GM23338 (cell line): ENCODE data around the gene TDO2. TPM values are rescaled to one million over a fixed set of nuclear protein-coding genes. Genes with fewer than 3 reads are reported as not detected.

Source experiments
- ATAC-seq: fragments of 200-7000 bp; cut with Tn5 transposase; 3 replicates; pipeline ENCODE4 v1.9.1; 2020
- DNase-seq: peaks from one replicate; pipeline ENCODE4 v3.0.0-alpha.2; 2015; ENCODE audit warnings: low spot score
- H2AFZ ChIP-seq: fragments of 200-600 bp; sonication (generic); 2 replicates; pipeline ENCODE4 v1.8.0; 2016; ENCODE audit warnings: antibody characterized with exemption, mild to moderate bottlenecking, moderate library complexity
- H3F3A ChIP-seq: fragments of 200-600 bp; sonication (generic); replicated peaks from 2 replicates; pipeline ENCODE4 v1.8.0; 2017; ENCODE audit warnings: antibody characterized with exemption, mixed run types, low read depth
- H3K27ac ChIP-seq: fragments of 200-600 bp; sonication (generic); 2 replicates; pipeline ENCODE4 v1.6.1; 2016; ENCODE audit warnings: low read depth
- H3K27me3 ChIP-seq: fragments of 200-600 bp; sonication (generic); 2 replicates; pipeline ENCODE4 v1.8.0; 2016; ENCODE audit warnings: mild to moderate bottlenecking, mixed run types, moderate library complexity; ENCODE audit not compliant: insufficient read depth
- H3K36me3 ChIP-seq: fragments of 200-600 bp; sonication (generic); 2 replicates; pipeline ENCODE4 v1.8.0; 2016; ENCODE audit warnings: mild to moderate bottlenecking; ENCODE audit not compliant: insufficient read depth
- H3K4me1 ChIP-seq: fragments of 200-600 bp; sonication (generic); 2 replicates; pipeline ENCODE4 v1.8.0; 2016; ENCODE audit warnings: mild to moderate bottlenecking, moderate library complexity; ENCODE audit not compliant: insufficient read depth
- H3K4me2 ChIP-seq: fragments of 200-600 bp; sonication (generic); 2 replicates; pipeline ENCODE4 v1.7.1; 2017; ENCODE audit warnings: mixed run types
- H3K4me3 ChIP-seq: fragments of 200-600 bp; sonication (generic); 2 replicates; pipeline ENCODE4 v1.6.1; 2016; ENCODE audit warnings: mixed run types
- H3K79me2 ChIP-seq: fragments of 200-600 bp; sonication (generic); replicated peaks from 2 replicates; pipeline ENCODE4 v1.8.0; 2017; ENCODE audit warnings: mild to moderate bottlenecking; ENCODE audit not compliant: insufficient read depth
- H3K9me2 ChIP-seq: fragments of 200-600 bp; sonication (generic); 2 replicates; pipeline ENCODE4 v1.8.0; 2017; ENCODE audit not compliant: insufficient read depth
- H4K20me1 ChIP-seq: fragments of 200-600 bp; sonication (generic); replicated peaks from 2 replicates; pipeline ENCODE4 v1.8.0; 2017; ENCODE audit warnings: mild to moderate bottlenecking; ENCODE audit not compliant: insufficient read depth
- H3K27ac Mint-ChIP-seq: 2 replicates; pipeline ENCODE4 v1.8.0; 2020; ENCODE audit warnings: inconsistent platforms, mild to moderate bottlenecking, moderate library complexity, mixed read lengths
- H3K27me3 Mint-ChIP-seq: 3 replicates; pipeline ENCODE4 v1.8.0; 2022; ENCODE audit warnings: low read depth, mild to moderate bottlenecking, moderate library complexity, mixed read lengths, inconsistent platforms; ENCODE audit not compliant: insufficient read depth, poor library complexity
- H3K36me3 Mint-ChIP-seq: 3 replicates; pipeline ENCODE4 v1.8.0; 2021; ENCODE audit warnings: low read depth, mild to moderate bottlenecking, inconsistent platforms, moderate library complexity, mixed read lengths
- H3K4me1 Mint-ChIP-seq: 3 replicates; pipeline ENCODE4 v1.8.0; 2020; ENCODE audit warnings: mild to moderate bottlenecking, inconsistent platforms, mixed read lengths
- H3K4me3 Mint-ChIP-seq: 3 replicates; pipeline ENCODE4 v1.8.0; 2021; ENCODE audit warnings: moderate library complexity, mild to moderate bottlenecking, inconsistent platforms, mixed read lengths
- H3K9me3 Mint-ChIP-seq: 3 replicates; pipeline ENCODE4 v1.8.0; 2020; ENCODE audit warnings: moderate library complexity, mild to moderate bottlenecking, inconsistent platforms, mixed read lengths
- CREB1 ChIP-seq: fragments of 250-450 bp; sonication (Bioruptor Pico); IDR thresholded peaks from 2 replicates; pipeline ENCODE4 v1.5.0; 2020; ENCODE audit warnings: low read depth, mild to moderate bottlenecking, moderate library complexity
- EZH2 ChIP-seq: fragments of 200-600 bp; sonication (generic); IDR thresholded peaks from one replicate; pipeline ENCODE4 v1.8.0; 2017; ENCODE audit warnings: antibody characterized with exemption, mild to moderate bottlenecking, low read depth; ENCODE audit not compliant: unreplicated experiment
- EZH2phosphoT487 ChIP-seq: fragments of 200-600 bp; sonication (generic); IDR thresholded peaks from one replicate; pipeline ENCODE4 v1.8.1; 2018; ENCODE audit warnings: antibody characterized with exemption; ENCODE audit not compliant: unreplicated experiment
- JUNB ChIP-seq: IDR thresholded peaks from one replicate; pipeline ENCODE4 v1.6.1; 2016; ENCODE audit warnings: antibody characterized with exemption; ENCODE audit not compliant: unreplicated experiment
- NANOG ChIP-seq: IDR thresholded peaks from 2 replicates; pipeline ENCODE4 v1.6.1; 2016; ENCODE audit warnings: antibody characterized with exemption, borderline replicate concordance
- POLR2AphosphoS5 ChIP-seq: IDR thresholded peaks from 2 replicates; pipeline ENCODE4 v1.6.1; 2016; ENCODE audit warnings: antibody characterized with exemption, low read depth
- REST ChIP-seq: IDR thresholded peaks from one replicate; pipeline ENCODE4 v1.6.1; 2018; ENCODE audit warnings: antibody characterized with exemption; ENCODE audit not compliant: unreplicated experiment
- STAT1 ChIP-seq: IDR thresholded peaks from one replicate; pipeline ENCODE4 v1.6.1; 2016; ENCODE audit warnings: antibody characterized with exemption; ENCODE audit not compliant: unreplicated experiment
- ZNF114 ChIP-seq: fragments of 250-450 bp; sonication (Bioruptor Pico); IDR thresholded peaks from 2 replicates; pipeline ENCODE4 v1.5.0; 2020; ENCODE audit warnings: mild to moderate bottlenecking, moderate library complexity
- ZNF331 ChIP-seq: fragments of 250-450 bp; sonication (Bioruptor Pico); IDR thresholded peaks from 2 replicates; pipeline ENCODE4 v1.5.0; 2020; ENCODE audit warnings: low read depth, mild to moderate bottlenecking, moderate library complexity
- polyA plus RNA-seq: library from polyadenylated mRNA; unstranded; fragments of >200 nt; fragmentation: Nextera tagmentation; extraction: Ambion mirVana; gene quantifications from 2 replicates; pipeline ENCODE4 v1.2.1, GENCODE V29; 2016
- total RNA-seq: library from RNA; depleted of rRNA; stranded (reverse); fragments of >200 nt; shearing (Covaris generic); gene quantifications from 2 replicates; pipeline ENCODE4 v1.2.3, GENCODE V29; 2014
- TF ChIP-seq, protein P1 (sequence below), 2 experiments: fragments of 200-600 bp in 1 of 2; sonication (generic) in 1 of 2; conservative IDR thresholded peaks; 2 replicates each; pipeline versions ENCODE4 v1.5.1 to v1.6.1; 2016 to 2017; ENCODE audit warnings: antibody characterized with exemption in 2 of 2, low read depth in 2 of 2, mild to moderate bottlenecking in 2 of 2, moderate library complexity in 1 of 2
- TF ChIP-seq, protein P2 (sequence below): IDR thresholded peaks from 2 replicates; pipeline ENCODE4 v1.6.1; 2016; ENCODE audit warnings: antibody characterized with exemption
- TF ChIP-seq, protein P3 (sequence below): fragments of 250-450 bp; sonication (Bioruptor Pico); IDR thresholded peaks from 2 replicates; pipeline ENCODE4 v1.5.0; 2020; ENCODE audit warnings: mild to moderate bottlenecking, moderate library complexity

TDO2 gene
- total and polyA plus RNA-seq, 2 experiments from 2014 or later = 0.10 TPM; not detected in 1

DNA sequence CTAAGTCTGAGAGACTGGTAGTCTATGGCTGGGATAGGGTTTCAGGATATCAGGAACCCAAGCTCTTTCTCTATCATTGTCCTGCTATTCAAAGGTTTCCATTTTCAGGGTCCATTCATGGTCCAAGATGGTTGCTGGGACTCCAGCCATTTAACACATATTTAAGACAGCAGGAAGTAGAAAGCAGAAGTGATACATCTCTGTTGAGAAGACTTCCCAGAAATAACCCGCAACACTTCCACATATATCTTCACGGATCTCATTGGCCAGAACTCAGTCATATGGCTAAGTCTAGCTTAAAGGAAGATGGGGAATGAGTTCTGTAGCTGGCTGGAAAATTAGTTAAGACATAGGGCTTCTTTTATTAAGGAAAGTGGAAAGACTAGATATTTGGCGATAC, 26.3 kb downstream of the TDO2 start:
- Histone ChIP-seq H3K27me3 (no peaks in the 10 kb centered on the region), H3K9me2 (no peaks in the 10 kb centered on the region), H3K36me3 (peaks cover 13% of the 10 kb centered on the region), H3K4me3 (no peak overlapping the region), H3F3A (no peaks in the 10 kb centered on the region), H3K4me2 (no peak overlapping the region), H2AFZ (no peak overlapping the region), H3K4me1 (no peaks in the 10 kb centered on the region), H3K27ac (no peak overlapping the region), H3K79me2 (no peaks in the 10 kb centered on the region), H4K20me1 (no peaks in the 10 kb centered on the region)
- Mint-ChIP-seq H3K9me3 (peaks cover 29% of the 10 kb centered on the region), H3K27me3 (no peaks in the 10 kb centered on the region), H3K27ac (no peak overlapping the region), H3K4me3 (no peak overlapping the region), H3K36me3 (peaks cover 23% of the 10 kb centered on the region), H3K4me1 (no peaks in the 10 kb centered on the region)
- TF ChIP-seq EZH2phosphoT487 (no peak), REST (no peak), EZH2 (no peak), POLR2AphosphoS5 (no peak), JUNB (no peak), CREB1 (no peak), STAT1 (no peak), ZNF114 (CRISPR knock-in tag) (no peak), NANOG (no peak), ZNF331 (no peak)
- TF ChIP-seq, protein P1, sequence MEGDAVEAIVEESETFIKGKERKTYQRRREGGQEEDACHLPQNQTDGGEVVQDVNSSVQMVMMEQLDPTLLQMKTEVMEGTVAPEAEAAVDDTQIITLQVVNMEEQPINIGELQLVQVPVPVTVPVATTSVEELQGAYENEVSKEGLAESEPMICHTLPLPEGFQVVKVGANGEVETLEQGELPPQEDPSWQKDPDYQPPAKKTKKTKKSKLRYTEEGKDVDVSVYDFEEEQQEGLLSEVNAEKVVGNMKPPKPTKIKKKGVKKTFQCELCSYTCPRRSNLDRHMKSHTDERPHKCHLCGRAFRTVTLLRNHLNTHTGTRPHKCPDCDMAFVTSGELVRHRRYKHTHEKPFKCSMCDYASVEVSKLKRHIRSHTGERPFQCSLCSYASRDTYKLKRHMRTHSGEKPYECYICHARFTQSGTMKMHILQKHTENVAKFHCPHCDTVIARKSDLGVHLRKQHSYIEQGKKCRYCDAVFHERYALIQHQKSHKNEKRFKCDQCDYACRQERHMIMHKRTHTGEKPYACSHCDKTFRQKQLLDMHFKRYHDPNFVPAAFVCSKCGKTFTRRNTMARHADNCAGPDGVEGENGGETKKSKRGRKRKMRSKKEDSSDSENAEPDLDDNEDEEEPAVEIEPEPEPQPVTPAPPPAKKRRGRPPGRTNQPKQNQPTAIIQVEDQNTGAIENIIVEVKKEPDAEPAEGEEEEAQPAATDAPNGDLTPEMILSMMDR (conservative IDR thresholded peaks at IDR 0.05; ENCODE audit: low read depth in 2 of 2) = no peak
- TF ChIP-seq, protein P2, sequence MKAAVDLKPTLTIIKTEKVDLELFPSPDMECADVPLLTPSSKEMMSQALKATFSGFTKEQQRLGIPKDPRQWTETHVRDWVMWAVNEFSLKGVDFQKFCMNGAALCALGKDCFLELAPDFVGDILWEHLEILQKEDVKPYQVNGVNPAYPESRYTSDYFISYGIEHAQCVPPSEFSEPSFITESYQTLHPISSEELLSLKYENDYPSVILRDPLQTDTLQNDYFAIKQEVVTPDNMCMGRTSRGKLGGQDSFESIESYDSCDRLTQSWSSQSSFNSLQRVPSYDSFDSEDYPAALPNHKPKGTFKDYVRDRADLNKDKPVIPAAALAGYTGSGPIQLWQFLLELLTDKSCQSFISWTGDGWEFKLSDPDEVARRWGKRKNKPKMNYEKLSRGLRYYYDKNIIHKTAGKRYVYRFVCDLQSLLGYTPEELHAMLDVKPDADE = no peak
- TF ChIP-seq, protein P3, sequence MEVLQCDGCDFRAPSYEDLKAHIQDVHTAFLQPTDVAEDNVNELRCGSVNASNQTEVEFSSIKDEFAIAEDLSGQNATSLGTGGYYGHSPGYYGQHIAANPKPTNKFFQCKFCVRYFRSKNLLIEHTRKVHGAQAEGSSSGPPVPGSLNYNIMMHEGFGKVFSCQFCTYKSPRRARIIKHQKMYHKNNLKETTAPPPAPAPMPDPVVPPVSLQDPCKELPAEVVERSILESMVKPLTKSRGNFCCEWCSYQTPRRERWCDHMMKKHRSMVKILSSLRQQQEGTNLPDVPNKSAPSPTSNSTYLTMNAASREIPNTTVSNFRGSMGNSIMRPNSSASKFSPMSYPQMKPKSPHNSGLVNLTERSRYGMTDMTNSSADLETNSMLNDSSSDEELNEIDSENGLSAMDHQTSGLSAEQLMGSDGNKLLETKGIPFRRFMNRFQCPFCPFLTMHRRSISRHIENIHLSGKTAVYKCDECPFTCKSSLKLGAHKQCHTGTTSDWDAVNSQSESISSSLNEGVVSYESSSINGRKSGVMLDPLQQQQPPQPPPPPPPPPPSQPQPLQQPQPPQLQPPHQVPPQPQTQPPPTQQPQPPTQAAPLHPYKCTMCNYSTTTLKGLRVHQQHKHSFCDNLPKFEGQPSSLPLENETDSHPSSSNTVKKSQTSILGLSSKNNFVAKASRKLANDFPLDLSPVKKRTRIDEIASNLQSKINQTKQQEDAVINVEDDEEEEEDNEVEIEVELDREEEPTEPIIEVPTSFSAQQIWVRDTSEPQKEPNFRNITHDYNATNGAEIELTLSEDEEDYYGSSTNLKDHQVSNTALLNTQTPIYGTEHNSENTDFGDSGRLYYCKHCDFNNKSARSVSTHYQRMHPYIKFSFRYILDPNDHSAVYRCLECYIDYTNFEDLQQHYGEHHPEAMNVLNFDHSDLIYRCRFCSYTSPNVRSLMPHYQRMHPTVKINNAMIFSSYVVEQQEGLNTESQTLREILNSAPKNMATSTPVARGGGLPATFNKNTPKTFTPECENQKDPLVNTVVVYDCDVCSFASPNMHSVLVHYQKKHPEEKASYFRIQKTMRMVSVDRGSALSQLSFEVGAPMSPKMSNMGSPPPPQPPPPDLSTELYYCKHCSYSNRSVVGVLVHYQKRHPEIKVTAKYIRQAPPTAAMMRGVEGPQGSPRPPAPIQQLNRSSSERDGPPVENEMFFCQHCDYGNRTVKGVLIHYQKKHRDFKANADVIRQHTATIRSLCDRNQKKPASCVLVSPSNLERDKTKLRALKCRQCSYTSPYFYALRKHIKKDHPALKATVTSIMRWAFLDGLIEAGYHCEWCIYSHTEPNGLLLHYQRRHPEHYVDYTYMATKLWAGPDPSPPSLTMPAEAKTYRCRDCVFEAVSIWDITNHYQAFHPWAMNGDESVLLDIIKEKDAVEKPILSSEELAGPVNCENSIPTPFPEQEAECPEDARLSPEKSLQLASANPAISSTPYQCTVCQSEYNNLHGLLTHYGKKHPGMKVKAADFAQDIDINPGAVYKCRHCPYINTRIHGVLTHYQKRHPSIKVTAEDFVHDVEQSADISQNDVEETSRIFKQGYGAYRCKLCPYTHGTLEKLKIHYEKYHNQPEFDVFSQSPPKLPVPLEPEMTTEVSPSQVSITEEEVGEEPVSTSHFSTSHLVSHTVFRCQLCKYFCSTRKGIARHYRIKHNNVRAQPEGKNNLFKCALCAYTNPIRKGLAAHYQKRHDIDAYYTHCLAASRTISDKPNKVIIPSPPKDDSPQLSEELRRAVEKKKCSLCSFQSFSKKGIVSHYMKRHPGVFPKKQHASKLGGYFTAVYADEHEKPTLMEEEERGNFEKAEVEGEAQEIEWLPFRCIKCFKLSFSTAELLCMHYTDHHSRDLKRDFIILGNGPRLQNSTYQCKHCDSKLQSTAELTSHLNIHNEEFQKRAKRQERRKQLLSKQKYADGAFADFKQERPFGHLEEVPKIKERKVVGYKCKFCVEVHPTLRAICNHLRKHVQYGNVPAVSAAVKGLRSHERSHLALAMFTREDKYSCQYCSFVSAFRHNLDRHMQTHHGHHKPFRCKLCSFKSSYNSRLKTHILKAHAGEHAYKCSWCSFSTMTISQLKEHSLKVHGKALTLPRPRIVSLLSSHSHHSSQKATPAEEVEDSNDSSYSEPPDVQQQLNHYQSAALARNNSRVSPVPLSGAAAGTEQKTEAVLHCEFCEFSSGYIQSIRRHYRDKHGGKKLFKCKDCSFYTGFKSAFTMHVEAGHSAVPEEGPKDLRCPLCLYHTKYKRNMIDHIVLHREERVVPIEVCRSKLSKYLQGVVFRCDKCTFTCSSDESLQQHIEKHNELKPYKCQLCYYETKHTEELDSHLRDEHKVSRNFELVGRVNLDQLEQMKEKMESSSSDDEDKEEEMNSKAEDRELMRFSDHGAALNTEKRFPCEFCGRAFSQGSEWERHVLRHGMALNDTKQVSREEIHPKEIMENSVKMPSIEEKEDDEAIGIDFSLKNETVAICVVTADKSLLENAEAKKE (CRISPR knock-in tag) = no peak
- DNase-seq (no peak), ATAC-seq (no peak)
